Stomach smooth muscle (tissue), 2 donors: ENCODE measurements around the gene MGST2.

Experiments
- H3K27ac ChIP-seq: one replicate; pipeline ENCODE4 v1.7.0; 2013; ENCODE audit warnings: mild to moderate bottlenecking, low read length, inconsistent platforms
- H3K27me3 ChIP-seq, 2 donors: one replicate each; pipeline ENCODE4 v1.7.0; 2013; ENCODE audit warnings: low read length in 2 of 2; ENCODE audit not compliant: insufficient read depth in 2 of 2, control insufficient read depth in 1 of 2
- H3K36me3 ChIP-seq, 2 donors: one replicate each; pipeline ENCODE4 v1.7.0; 2013; ENCODE audit warnings: low read length in 2 of 2; ENCODE audit not compliant: control insufficient read depth in 2 of 2, insufficient read depth in 2 of 2
- H3K4me1 ChIP-seq: one replicate; pipeline ENCODE4 v1.7.0; 2013; ENCODE audit warnings: low read length; ENCODE audit not compliant: control insufficient read depth, insufficient read depth
- H3K4me3 ChIP-seq, 2 donors: one replicate each; pipeline ENCODE4 v1.7.0; 2013; ENCODE audit warnings: low read length in 2 of 2
- H3K9ac ChIP-seq, 2 donors: one replicate each; pipeline ENCODE4 v1.7.0; 2013; ENCODE audit warnings: low read length in 2 of 2, mild to moderate bottlenecking in 1 of 2
- H3K9me3 ChIP-seq, 2 donors: one replicate each; pipeline ENCODE4 v1.7.0; 2013; ENCODE audit warnings: low read length in 2 of 2; ENCODE audit not compliant: control insufficient read depth in 2 of 2
- donor health status: healthy.
- donor health status: Pancreatic carcinoma.

MGST2 gene

DNA sequence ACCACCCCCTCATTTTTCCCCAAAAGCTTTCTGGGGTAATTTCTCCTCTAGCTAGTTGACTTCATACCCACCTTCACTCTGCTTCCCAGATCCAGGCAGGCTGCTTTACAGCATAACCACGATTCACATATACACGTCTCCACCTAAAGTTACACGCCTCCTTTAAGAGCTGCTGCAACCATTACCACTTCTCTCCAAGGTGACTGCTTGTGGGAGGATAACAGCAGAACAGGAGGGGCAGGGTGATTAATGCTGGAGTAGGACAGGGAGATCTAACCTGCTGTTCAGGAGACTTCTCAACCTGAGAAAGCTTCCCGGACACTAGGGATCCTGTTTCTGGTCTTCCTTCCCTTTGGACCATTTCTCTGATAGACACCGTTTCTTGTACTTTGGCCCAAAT is 77.4 kb downstream of the MGST2 start:
- Histone ChIP-seq H3K27ac (no peak overlapping the region), H3K9me3 (no peaks in the 10 kb centered on the region), H3K4me3 (no peak overlapping the region), H3K36me3 (no peaks in the 10 kb centered on the region), H3K27me3 (no peaks in the 10 kb centered on the region), H3K4me1 (peaks cover 17% of the 10 kb centered on the region), H3K9ac (no peak overlapping the region)

DNA sequence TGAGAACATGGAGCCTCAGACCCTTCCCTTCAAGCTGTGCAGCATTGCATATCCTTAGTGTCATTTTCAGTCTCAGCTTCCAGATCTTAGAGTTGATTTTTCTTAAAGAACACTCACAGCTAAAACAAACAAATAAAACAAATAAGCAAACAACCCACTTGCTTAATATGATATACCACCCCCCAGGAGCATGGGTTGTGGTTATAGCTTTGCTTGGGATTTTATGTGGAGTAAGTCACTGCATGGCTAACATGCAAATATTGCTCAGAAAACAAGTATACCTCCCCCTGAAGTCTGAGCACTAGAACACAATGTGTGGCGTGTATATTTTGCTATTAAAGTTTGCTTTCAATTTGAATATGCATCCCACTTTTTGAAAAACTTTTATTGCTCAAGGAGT is 78.6 kb downstream of the MGST2 start:
- Histone ChIP-seq H3K4me1 (peaks cover 17% of the 10 kb centered on the region), H3K4me3 (no peak overlapping the region), H3K9ac (no peak overlapping the region), H3K27me3 (no peaks in the 10 kb centered on the region), H3K36me3 (no peaks in the 10 kb centered on the region), H3K27ac (no peak overlapping the region), H3K9me3 (no peaks in the 10 kb centered on the region)

DNA sequence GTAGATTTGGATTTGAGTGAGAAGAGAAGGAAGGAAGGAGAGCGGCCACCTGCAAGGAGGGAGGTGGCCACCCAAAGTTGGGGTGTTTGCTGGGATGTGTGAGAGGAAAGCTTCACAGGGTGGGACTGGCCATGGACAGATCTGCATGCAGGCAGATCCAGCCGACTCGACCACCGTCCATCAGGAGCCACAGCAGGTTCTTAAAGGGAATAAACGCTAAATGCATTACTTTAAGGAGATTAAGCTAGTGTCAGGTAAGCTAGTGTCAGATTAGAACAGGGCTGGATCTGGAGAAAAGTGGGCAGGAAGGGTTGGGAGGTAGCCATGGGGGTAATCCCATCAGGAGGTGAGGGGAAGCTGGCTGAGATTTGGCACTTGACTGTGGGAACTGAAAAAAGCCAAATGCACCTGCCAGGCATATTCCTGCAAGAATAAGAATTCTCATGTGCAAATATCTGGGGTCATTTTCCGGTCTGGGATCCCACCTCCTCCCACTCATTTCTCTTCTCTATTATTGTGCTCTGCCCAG is 79.6 kb downstream of the MGST2 start:
- Histone ChIP-seq H3K4me1 (peaks cover 12% of the 10 kb centered on the region), H3K27me3 (no peaks in the 10 kb centered on the region), H3K9ac (no peak overlapping the region), H3K27ac (no peak overlapping the region), H3K9me3 (no peaks in the 10 kb centered on the region), H3K36me3 (no peaks in the 10 kb centered on the region), H3K4me3 (no peak overlapping the region)

DNA sequence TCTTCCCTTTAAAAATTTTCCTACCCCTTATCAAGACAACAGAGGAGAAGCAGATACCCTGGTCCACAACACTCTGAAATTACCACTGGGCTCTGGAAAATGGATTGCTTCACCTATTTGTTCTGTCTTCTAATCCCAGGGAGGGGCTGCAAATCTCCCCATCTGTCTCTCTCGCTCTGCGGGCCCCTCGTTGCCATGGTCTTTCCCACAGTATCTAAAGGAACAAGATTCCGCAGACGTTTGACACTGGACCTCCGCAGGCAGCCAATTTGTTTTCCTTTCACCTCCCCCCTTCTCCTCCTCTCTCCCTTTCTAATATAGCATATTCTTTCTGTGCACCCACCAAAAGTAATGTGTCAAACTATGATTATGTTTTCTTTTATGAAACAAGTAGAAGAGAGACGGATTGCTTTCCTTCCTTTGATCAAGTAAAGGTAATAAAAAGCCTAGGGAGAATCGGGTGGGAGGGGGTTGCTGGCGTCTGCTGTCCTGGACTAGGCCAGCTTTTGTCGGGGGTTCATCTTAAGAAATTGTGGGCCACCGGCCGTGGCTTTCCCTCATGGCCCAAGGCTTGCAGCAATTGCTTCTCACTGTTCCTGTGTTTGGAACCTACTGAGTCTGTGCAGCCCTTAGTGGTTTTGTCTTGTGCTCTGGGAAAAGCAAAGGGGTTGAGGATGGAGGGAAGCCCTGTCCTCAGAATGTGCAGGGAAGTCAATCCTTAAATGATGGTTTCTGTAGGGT is 81.0 kb downstream of the MGST2 start:
- Histone ChIP-seq H3K9me3 (no peaks in the 10 kb centered on the region), H3K4me1 (no peaks in the 10 kb centered on the region), H3K27ac (no peak overlapping the region), H3K36me3 (no peaks in the 10 kb centered on the region), H3K4me3 (no peak overlapping the region), H3K27me3 (no peaks in the 10 kb centered on the region), H3K9ac (no peak overlapping the region)

DNA sequence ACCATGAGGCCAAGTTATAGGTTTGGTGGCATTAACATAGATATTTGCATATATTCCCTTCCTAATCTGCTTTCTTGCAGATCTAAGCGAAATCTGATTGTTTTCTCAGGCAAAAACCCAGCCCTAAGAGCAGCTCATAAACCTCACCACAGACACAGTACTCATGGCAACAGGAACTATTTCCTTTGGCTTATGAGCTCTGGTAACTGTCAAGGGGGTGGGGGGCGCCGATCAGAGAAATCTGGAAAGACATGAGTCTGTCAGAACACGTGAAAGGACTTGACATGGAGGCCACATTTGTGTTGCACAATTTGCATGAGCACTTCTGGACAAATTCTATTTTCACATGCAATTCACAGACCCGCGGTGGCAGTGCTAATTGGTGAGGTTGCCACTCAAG is 83.7 kb downstream of the MGST2 start:
- Histone ChIP-seq H3K4me3 (no peak overlapping the region), H3K27me3 (no peaks in the 10 kb centered on the region), H3K36me3 (no peaks in the 10 kb centered on the region), H3K4me1 (no peaks in the 10 kb centered on the region), H3K9ac (no peak overlapping the region), H3K9me3 (no peaks in the 10 kb centered on the region), H3K27ac (no peak overlapping the region)

DNA sequence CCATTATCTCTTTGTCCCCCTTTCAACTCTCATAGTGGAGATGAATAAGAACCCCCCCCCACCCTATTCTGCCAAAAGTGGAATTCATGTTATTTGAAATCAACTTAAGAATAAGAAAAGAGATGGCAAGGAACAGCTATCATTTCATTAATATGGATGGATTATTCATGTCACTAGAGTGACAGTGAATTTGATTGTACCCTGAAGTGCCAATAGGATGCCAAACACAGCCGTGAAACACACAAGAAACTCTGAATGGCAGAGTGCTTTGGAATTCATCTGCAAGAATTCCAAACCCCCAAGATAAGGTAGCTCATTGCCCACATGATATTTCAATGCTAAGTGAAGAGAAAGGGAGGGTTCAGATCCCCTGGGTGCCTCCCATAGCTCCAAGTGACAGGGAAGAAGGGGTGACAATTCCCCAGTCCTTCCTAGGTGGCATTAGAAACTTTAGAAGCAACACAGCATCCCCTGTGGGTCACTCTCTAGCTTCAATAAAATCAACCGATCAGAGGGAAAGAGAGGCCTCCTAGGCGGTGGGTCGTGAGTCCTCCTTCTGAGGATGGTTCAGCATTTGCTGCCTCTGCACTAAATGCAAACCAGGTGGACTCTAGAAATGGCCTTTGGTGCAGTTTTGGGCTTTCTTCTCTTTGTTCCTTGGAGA is 84.3 kb downstream of the MGST2 start:
- Histone ChIP-seq H3K27ac (no peak overlapping the region), H3K9me3 (no peaks in the 10 kb centered on the region), H3K4me3 (no peak overlapping the region), H3K9ac (no peak overlapping the region), H3K36me3 (no peaks in the 10 kb centered on the region), H3K27me3 (no peaks in the 10 kb centered on the region), H3K4me1 (no peaks in the 10 kb centered on the region)

DNA sequence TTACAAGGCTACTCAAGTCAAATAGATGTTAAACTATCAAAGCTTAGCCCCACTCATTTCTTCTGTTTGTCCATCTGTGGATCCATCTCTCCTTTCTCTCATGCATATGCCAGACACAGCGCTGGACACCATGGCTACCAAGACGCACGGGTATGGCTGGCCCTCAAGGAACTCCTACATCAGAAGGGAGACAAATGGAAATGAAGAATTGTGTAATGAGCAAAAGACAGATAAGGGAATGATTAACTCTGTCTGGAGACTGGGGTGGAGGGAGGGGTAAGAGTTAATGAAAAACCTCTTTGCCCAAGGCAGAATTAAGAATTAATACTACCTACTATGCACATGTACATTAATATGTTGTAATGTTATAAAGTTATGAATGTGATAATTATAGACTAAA is 88.1 kb downstream of the MGST2 start:
- H3K9me3 ChIP-seq: no peaks in the 10 kb centered on the region
- no peaks in the 10 kb centered on the region for H3K36me3 ChIP-seq
- no peak overlapping the region for H3K4me3 ChIP-seq
- no peak overlapping the region for H3K27ac ChIP-seq
- H3K9ac ChIP-seq: no peak overlapping the region
- H3K4me1 ChIP-seq: no peaks in the 10 kb centered on the region
- H3K27me3 ChIP-seq: no peaks in the 10 kb centered on the region
